GM18873 (cell line): ENCODE data around the gene ST6GAL2.

ENCODE experiments used
- ATAC-seq: cut with Tn5 transposase; IDR thresholded peaks from one replicate; pipeline ENCODE4 v1.9.1; 2021; ENCODE audit warnings: mild to moderate bottlenecking, moderate library complexity, moderate number of reproducible peaks; ENCODE audit not compliant: unreplicated experiment, low FRiP score

ST6GAL2 gene

GRCh38 chr2:106758901-106759497 is 127.0 kb downstream of the ST6GAL2 start:
- ATAC-seq: no peak
